ENCODE measurements around the gene TMEM165. TPM values are rescaled to one million over a fixed set of nuclear protein-coding genes. Genes with fewer than 3 reads are reported as not detected.

Gene TMEM165
- total RNA-seq, 4 donors from 2014 or later, result 79.5 to 215 (median 136) TPM

- DNase-seq, result no peak
- in situ Hi-C loops (cut with MboI; ENCODE audit: low pct_ligation_motif_present in 1 of 4, low pct_unique_long_range_greater_than_20kb in 1 of 4, low sequenced_read_pairs in 3 of 4) (no loop called here), intact Hi-C loops (cut with DNase I; ENCODE audit: low total_unique reads) (no loop called here)
- 89 to 94% methylated on average over 2 of the region's 2 CpGs for WGBS, 2 donors (ENCODE audit: low coverage in 1 of 2)
- H3K36me3 ChIP-seq, result no peaks in the 10 kb centered on the region
- no peak for TF ChIP-seq POLR2A (IDR thresholded peaks at IDR 0.05)
- TF ChIP-seq POLR2AphosphoS5 (IDR thresholded peaks at IDR 0.05), result no peak
- no peak for TF ChIP-seq CTCF (IDR thresholded peaks at IDR 0.05)
- no peak for TF ChIP-seq EP300 (IDR thresholded peaks at IDR 0.05; ENCODE audit: low read depth)
- H3K4me3 ChIP-seq, result no peak overlapping the region
- no peaks in the 10 kb centered on the region for H3K27me3 ChIP-seq
- no peak overlapping the region for H3K27ac ChIP-seq
- H3K4me1 ChIP-seq, result no peaks in the 10 kb centered on the region
- H3K9me3 ChIP-seq, result no peaks in the 10 kb centered on the region
These were observed 19.1 kb upstream of the TMEM165 start for GRCh38 chr4:55376698-55377097.

- TF ChIP-seq POLR2AphosphoS5 (IDR thresholded peaks at IDR 0.05) (no peak), CTCF (IDR thresholded peaks at IDR 0.05) (no peak), EP300 (IDR thresholded peaks at IDR 0.05; ENCODE audit: low read depth) (no peak), POLR2A (IDR thresholded peaks at IDR 0.05) (no peak)
- H3K4me1 ChIP-seq, result no peaks in the 10 kb centered on the region
- H3K27me3 ChIP-seq, result no peaks in the 10 kb centered on the region
- no peaks in the 10 kb centered on the region for H3K36me3 ChIP-seq
- 51 to 59% methylated on average over 8 to 13 of the region's 13 CpGs for WGBS, 2 donors (ENCODE audit: low coverage in 1 of 2)
- H3K4me3 ChIP-seq, result no peak overlapping the region
- no peaks in the 10 kb centered on the region for H3K9me3 ChIP-seq
- DNase-seq, result peak; percentile 56
- in situ Hi-C loops (cut with MboI; ENCODE audit: low pct_ligation_motif_present in 1 of 4, low pct_unique_long_range_greater_than_20kb in 1 of 4, low sequenced_read_pairs in 3 of 4) (no loop called here), intact Hi-C loops (cut with DNase I; ENCODE audit: low total_unique reads) (no loop called here)
- H3K27ac ChIP-seq, result no peak overlapping the region
These were observed 16.9 kb upstream of the TMEM165 start for GRCh38 chr4:55378617-55379467.

GRCh38 chr4:55380576-55380975 lies 15.2 kb upstream of the TMEM165 start:
- WGBS, 2 donors (ENCODE audit: low coverage in 1 of 2), result 80 to 81% methylated on average over 2 of the region's 2 CpGs
- in situ Hi-C loops (cut with MboI; ENCODE audit: low pct_ligation_motif_present in 1 of 4, low pct_unique_long_range_greater_than_20kb in 1 of 4, low sequenced_read_pairs in 3 of 4), result no loop called here
- TF ChIP-seq EP300 (IDR thresholded peaks at IDR 0.05; ENCODE audit: low read depth) (no peak), CTCF (IDR thresholded peaks at IDR 0.05) (no peak), POLR2A (IDR thresholded peaks at IDR 0.05) (no peak), POLR2AphosphoS5 (IDR thresholded peaks at IDR 0.05) (no peak)
- Histone ChIP-seq H3K4me3 (no peak overlapping the region), H3K4me1 (no peaks in the 10 kb centered on the region), H3K36me3 (no peaks in the 10 kb centered on the region), H3K9me3 (no peaks in the 10 kb centered on the region), H3K27me3 (no peaks in the 10 kb centered on the region), H3K27ac (no peak overlapping the region)
- no peak for DNase-seq
- intact Hi-C loops (cut with DNase I; ENCODE audit: low total_unique reads), result no loop called here

DNA sequence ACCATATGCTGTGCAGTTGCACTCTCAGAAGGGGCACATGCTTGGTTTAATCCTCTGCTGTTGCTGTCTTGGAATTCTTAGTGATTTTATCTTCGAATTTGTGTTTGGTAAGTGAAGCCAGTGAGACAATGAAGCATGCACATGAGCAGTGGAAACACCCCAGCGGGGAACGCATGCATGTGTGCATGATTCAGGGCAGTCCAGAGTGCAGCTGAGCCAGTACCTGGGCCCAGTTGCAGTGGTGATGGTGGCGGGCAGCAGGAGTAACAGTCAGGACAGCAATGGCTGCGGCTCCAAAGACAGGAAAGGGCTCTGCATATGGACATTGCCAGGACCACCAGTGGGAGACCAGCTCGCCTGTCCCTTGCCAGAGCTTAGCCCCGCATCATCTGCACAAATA lies 14.3 kb upstream of the TMEM165 start:
- TF ChIP-seq POLR2A (IDR thresholded peaks at IDR 0.05), result no peak
- no peak for TF ChIP-seq EP300 (IDR thresholded peaks at IDR 0.05; ENCODE audit: low read depth)
- TF ChIP-seq POLR2AphosphoS5 (IDR thresholded peaks at IDR 0.05), result no peak
- no peak for TF ChIP-seq CTCF (IDR thresholded peaks at IDR 0.05)
- Histone ChIP-seq H3K4me1 (no peaks in the 10 kb centered on the region), H3K27me3 (no peaks in the 10 kb centered on the region), H3K9me3 (no peaks in the 10 kb centered on the region), H3K27ac (no peak overlapping the region), H3K4me3 (no peak overlapping the region), H3K36me3 (no peaks in the 10 kb centered on the region)
- DNase-seq, result no peak
- in situ Hi-C loops (cut with MboI; ENCODE audit: low pct_ligation_motif_present in 1 of 4, low pct_unique_long_range_greater_than_20kb in 1 of 4, low sequenced_read_pairs in 3 of 4) (no loop called here), intact Hi-C loops (cut with DNase I; ENCODE audit: low total_unique reads) (no loop called here)
- WGBS, 2 donors (ENCODE audit: low coverage in 1 of 2), result 95% methylated on average over 7 of the region's 7 CpGs; no CpG with 5 or more reads in 1 of the 2 donors

Data from transverse colon (tissue), 4 donors.